NCI-H82 treated with DMSO at 0.1 percent for 48 hours (cell line): ENCODE data around the gene NCKAP1.
"Not testable (repeated sequence)": the region's sequence is repeated elsewhere in the genome, so short reads cannot be mapped to it uniquely, and the experiment has no call there.

Experiments used
- DNase-seq: peaks from one replicate; lab custom pipeline; 2025; ENCODE audit not compliant: unreplicated experiment; lab: John Stamatoyannopoulos, UW

The NCKAP1 gene

GRCh38 chr2:183038341-183039300 lies at the start of gene NCKAP1:
Gene NCKAP1 (minus strand): TSS chr2:183038457. CDS start chr2:183038099, 358 bp downstream.
- peak; percentile 51 for DNase-seq

GRCh38 chr2:183081911-183082310 lies 43.7 kb upstream of the NCKAP1 start:
- DNase-seq = no peak

GRCh38 chr2:183079139-183079775 lies 41.0 kb upstream of the NCKAP1 start:
- DNase-seq = peak; percentile 43

- DNase-seq = peak; percentile 87
Measured at GRCh38 chr2:183078464-183079138, 40.3 kb upstream of the NCKAP1 start, which contains the start of gene DUSP19. Gene DUSP19 (plus strand): TSS chr2:183078747. CDS start chr2:183078934, 187 bp downstream.

- no peak for DNase-seq
Measured at GRCh38 chr2:183078163-183078463, 39.9 kb upstream of the NCKAP1 start.

GRCh38 chr2:183072177-183072576 lies 33.9 kb upstream of the NCKAP1 start:
- no peak for DNase-seq

GRCh38 chr2:183070942-183071844 lies 32.9 kb upstream of the NCKAP1 start:
- no peak for DNase-seq

- no peak for DNase-seq
Measured at GRCh38 chr2:183069174-183069573, 30.9 kb upstream of the NCKAP1 start.

- no peak for DNase-seq
Measured at GRCh38 chr2:183068561-183068960, 30.3 kb upstream of the NCKAP1 start.

- no peak for DNase-seq
Measured at GRCh38 chr2:183063083-183063482, 24.8 kb upstream of the NCKAP1 start.

- DNase-seq = no peak
Measured at GRCh38 chr2:183060571-183061231, 22.4 kb upstream of the NCKAP1 start.

GRCh38 chr2:183059561-183059960 lies 21.3 kb upstream of the NCKAP1 start:
- DNase-seq = no peak

GRCh38 chr2:183057333-183057985 lies 19.2 kb upstream of the NCKAP1 start:
- DNase-seq = no peak

- DNase-seq = no peak
Measured at GRCh38 chr2:183049420-183049819, 11.2 kb upstream of the NCKAP1 start.

GRCh38 chr2:183047486-183048125 lies 9.3 kb upstream of the NCKAP1 start:
- not testable (repeated sequence) for DNase-seq

- not testable (repeated sequence) for DNase-seq
Measured at GRCh38 chr2:183043580-183043979, 5.3 kb upstream of the NCKAP1 start.

GRCh38 chr2:183040604-183041003 lies 2.3 kb upstream of the NCKAP1 start:
- DNase-seq = no peak

GRCh38 chr2:183037553-183038340 lies 510 bp downstream of the NCKAP1 start:
- DNase-seq = no peak
